Measurements from ENCODE around the gene TFIP11. TPM values are rescaled to one million over a fixed set of nuclear protein-coding genes. Genes with fewer than 3 reads are reported as not detected.

The TFIP11 gene
- total and polyA plus RNA-seq, 10 of the 15 experiments (the other 5 are each of a cell fraction or from before 2014, with no cell fraction given), result 14.2 to 43.3 (median 31.9) TPM

DNA sequence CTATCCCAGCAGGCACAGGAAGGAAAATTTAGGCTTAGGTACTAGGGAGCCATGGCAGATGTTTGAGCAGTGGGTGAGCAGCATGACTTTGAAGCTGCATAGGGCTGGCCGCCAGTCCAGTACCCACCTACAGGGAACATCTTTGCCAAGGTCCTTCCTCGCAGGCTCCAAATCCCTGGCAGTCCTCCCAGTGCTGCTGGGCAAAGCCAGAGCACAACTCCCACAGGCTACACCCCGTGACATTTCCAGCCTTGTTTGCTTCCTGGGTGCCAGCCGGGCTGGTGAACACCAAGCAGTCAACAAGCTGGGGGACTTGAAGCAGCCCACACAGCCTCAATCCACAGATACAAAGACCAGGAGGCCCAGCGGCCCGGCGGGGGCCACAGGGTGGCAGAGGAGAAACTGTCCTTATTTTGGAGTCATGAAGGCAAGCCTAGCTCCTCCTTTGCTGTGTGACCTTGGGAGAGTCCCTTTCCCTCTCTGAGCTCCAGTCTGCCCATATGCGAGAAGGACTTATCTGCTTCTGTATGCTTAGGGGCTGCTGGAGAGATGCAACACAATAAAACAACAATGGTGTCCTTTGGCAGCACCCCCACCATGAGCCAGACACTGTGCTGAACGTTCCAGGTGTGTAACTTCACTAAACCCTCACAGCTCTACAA, 49.6 kb upstream of the TFIP11 start (continued):
- TF ChIP-seq SIX5 (IDR thresholded peaks at IDR 0.05; ENCODE audit: low read depth, low read length, severe bottlenecking) (no peak), NR2F1 (conservative IDR thresholded peaks at IDR 0.05) (no peak)

DNA sequence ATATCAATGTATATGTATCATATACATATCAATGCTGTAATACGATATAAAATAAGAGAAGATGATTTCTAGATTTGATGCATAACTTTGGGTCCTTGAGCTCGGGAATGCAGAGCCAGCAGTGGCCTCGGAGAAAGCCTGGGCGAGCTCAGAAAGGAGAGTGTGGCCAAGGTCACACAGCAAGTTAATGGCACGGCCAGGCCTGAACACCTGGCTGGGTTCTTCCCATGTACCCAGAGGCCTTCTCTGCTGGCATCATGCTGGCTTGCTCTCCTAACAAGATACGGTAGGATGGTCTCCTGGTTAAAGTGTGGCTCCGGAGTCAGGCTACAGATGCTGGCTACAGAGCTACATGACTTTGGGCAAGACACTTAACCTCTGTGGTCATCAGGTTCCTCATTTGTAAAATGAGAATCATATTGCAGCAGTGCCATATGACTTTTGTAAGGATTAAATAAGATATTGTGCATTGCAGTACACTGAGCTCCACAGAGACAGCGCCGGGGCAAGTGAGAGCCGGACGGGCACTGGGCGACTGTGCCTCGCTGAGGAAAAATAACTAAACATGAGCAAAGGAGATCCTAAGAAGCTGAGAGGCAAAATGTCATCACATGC, 47.8 kb upstream of the TFIP11 start:
- Histone ChIP-seq H3K79me2 (ENCODE audit: control insufficient read depth, insufficient read depth, low read length) (no peaks in the 10 kb centered on the region; the same call in 1 of the 2 replicates), H3K9ac (ENCODE audit: control insufficient read depth, insufficient read depth, low read length) (no peak overlapping the region)

More for the DNA sequence above, 47.8 kb upstream of the TFIP11 start:
- H3K4me3 ChIP-seq, result no peak overlapping the region
- intact Hi-C loops (cut with micrococcal nuclease; ENCODE audit: unreplicated experiment) (no loop called here), in situ Hi-C loops (cut with MboI) (no loop called here)
- ChIA-PET CTCF (interaction anchor here (0.5 to 1.1 kb wide), 3 partner anchors 10 to 81 kb away, joined by 3 read pairs; no protein-coding TSS in a partner anchor), SMC1A (ENCODE audit: uncharacterized antibody, unreplicated experiment) (no interaction called here), POLR2A (no interaction called here), RAD21 (ENCODE audit: unreplicated experiment) (no interaction called here)
- no peak overlapping the region for H3K27ac ChIP-seq (ENCODE audit: control insufficient read depth, insufficient read depth)
- no peak for DNase-seq (ENCODE audit: low read depth, low spot score)
- H4K20me1 ChIP-seq (ENCODE audit: control insufficient read depth, insufficient read depth), result no peaks in the 10 kb centered on the region
- H3K36me3 ChIP-seq (ENCODE audit: control insufficient read depth in 2 of 2, insufficient read depth in 2 of 2, low read length in 1 of 2), result peaks cover 0 to 4% of the 10 kb centered on the region in 2 experiments; a peak in 3 of 4 replicates
- BruUV-seq (replicated peaks), result no TSS peak
- H3K9me3 ChIP-seq (replicated peaks; ENCODE audit: control insufficient read depth, insufficient read depth, low read length), result no peaks in the 10 kb centered on the region
- 97% methylated on average over 13 of the region's 13 CpGs for WGBS (ENCODE audit: insufficient coverage, insufficient replicate concordance, low lambda C conversion rate, missing lambda C conversion rate)
- H3K27me3 ChIP-seq (replicated peaks in 1 of 2; ENCODE audit: control insufficient read depth in 2 of 2, insufficient read depth in 2 of 2, low read length in 1 of 2), result no peaks in the 10 kb centered on the region
- no peak for FAIRE-seq
- TF ChIP-seq, protein P1, sequence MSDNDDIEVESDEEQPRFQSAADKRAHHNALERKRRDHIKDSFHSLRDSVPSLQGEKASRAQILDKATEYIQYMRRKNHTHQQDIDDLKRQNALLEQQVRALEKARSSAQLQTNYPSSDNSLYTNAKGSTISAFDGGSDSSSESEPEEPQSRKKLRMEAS (IDR thresholded peaks at IDR 0.05; ENCODE audit: low read depth, low read length), result no peak
- TF ChIP-seq DPF2 (IDR thresholded peaks at IDR 0.05) (no peak), CHD2 (IDR thresholded peaks at IDR 0.05; ENCODE audit: borderline replicate concordance, low read depth, low read length) (no peak)
- H3K4me2 ChIP-seq (ENCODE audit: control insufficient read depth, insufficient read depth), result no peak overlapping the region
- ATAC-seq, result no peak
- H3K4me1 ChIP-seq (ENCODE audit: control insufficient read depth, insufficient read depth, low read length), result no peaks in the 10 kb centered on the region
- H2AFZ ChIP-seq (ENCODE audit: control insufficient read depth, low read depth, low read length), result no peak overlapping the region

All from GM12878 (cell line).